HG02610 (cell line): Measurements from ENCODE around the gene CST4.
"Not testable (repeated sequence)": the region's sequence is repeated elsewhere in the genome, so short reads cannot be mapped to it uniquely, and the experiment has no call there.

Source experiments
- ATAC-seq: cut with Tn5 transposase; IDR thresholded peaks from one replicate; pipeline ENCODE4 v1.9.1; 2021; ENCODE audit warnings: mild to moderate bottlenecking, moderate library complexity; ENCODE audit not compliant: unreplicated experiment

The CST4 gene

GRCh38 chr20:23688684-23689398 lies at the start of gene CST4:
Gene CST4 (minus strand): TSS chr20:23689038. CDS start chr20:23688969, 69 bp downstream.
- ATAC-seq: not testable (repeated sequence)

GRCh38 chr20:23735391-23735790 lies 46.6 kb upstream of the CST4 start:
- ATAC-seq: not testable (repeated sequence)

DNA sequence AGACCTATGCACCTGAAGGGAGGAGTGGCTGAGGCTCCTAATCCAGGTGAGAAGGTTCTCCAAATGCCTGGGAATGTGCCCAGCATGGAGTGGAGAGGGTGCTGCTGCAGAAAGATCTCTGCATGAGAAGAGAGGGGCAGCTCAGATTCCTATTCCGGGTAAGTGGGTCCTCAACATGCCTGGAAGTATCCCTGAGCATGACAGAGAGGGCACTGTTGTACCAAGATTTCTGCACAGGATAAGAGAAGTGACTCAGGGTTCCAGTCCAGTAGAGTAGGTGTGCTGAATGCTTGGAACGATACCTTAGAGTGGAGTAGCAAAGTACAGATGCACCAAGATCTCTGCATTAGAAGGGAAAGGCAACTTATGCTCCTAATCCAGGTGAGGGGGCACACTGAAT lies 46.1 kb upstream of the CST4 start:
- not testable (repeated sequence) for ATAC-seq

- not testable (repeated sequence) for ATAC-seq
Measured at GRCh38 chr20:23734440-23734839, 45.6 kb upstream of the CST4 start.

DNA sequence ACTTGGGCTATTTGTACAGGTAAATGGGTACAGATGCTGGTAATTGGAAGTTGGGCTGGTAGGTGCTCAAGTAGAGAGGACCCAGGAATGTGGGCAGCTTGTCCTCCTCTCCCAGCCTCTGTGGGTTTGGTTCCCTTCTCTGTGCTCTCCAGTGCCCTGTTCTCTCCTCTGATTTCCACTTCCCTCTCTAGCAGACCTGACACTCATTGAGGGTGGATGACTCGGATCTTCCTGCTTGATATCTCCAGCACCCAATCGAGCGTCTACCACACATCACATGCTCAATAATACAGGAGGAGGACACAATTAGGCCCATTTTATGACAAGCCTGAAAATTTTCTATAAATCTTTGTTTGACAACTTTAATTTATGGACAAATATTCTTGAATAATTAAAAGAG lies 38.2 kb upstream of the CST4 start:
- ATAC-seq: no peak

DNA sequence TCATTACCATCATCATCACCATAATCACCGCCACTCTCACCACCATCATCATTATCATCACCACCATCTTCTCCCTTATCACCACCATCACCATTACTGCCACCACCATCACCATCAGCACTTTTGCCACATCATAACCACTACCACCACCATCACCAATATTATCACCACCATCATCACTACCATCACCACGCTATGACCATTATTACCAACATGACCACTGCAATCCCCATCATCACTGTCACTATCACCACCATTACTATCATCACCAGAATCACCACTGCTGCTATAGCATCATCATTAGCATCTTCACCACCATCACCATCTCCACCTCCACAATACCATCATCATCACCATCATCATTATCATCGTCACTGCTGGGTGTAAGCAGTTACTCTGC lies 36.3 kb upstream of the CST4 start:
- no peak for ATAC-seq

DNA sequence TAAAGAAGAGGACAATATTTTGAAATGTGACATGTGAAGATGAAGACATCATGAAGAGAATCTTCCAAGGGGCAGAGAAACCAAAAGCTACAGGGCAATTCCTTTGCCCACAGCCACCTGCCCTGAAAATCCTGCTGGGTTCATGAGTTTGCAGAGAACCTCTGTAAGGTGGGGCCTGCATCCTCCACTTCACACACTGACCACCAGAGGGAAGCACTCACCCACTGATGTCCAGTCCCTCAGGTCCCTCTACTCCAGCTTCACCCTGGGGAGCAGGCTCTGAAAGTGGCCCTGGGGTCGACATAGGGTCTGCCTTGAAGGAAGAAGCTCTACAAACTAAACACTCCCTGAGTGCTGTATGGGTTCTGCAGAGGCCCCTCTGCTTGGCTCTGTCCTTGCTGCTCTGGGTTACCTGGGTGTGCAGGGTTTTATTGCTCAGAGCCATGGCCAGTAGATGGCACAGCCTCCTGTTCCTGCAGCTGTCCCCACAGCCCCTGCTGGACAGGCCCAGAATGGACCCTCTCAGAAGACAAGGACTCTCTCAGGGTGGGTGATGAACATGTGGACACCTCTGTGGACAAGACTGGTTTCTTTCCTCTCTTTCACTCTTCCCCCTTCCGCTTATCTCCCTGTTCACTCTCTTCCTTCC lies 34.9 kb upstream of the CST4 start:
- ATAC-seq: not testable (repeated sequence)

- not testable (repeated sequence) for ATAC-seq
Measured at GRCh38 chr20:23722851-23723250, 34.0 kb upstream of the CST4 start.

GRCh38 chr20:23721962-23722361 lies 33.1 kb upstream of the CST4 start:
- no peak for ATAC-seq

- not testable (repeated sequence) for ATAC-seq
Measured at GRCh38 chr20:23719351-23719750, 30.5 kb upstream of the CST4 start.

DNA sequence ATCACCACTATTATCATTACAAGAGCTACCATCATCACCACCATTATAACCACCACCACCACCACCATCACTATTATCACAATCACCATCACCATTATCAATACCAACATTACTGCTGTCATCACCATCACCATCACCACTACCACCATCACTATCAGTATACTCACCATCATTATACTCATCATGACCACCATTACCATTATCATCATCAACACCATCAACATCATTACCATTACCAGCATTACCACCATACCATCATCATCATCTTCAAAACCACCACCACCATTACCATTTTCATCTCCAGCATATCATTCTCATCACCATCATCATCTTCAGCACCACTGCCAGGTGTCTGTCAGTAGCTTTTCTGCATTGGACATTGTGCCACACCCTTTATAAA lies 22.9 kb upstream of the CST4 start:
- not testable (repeated sequence) for ATAC-seq

DNA sequence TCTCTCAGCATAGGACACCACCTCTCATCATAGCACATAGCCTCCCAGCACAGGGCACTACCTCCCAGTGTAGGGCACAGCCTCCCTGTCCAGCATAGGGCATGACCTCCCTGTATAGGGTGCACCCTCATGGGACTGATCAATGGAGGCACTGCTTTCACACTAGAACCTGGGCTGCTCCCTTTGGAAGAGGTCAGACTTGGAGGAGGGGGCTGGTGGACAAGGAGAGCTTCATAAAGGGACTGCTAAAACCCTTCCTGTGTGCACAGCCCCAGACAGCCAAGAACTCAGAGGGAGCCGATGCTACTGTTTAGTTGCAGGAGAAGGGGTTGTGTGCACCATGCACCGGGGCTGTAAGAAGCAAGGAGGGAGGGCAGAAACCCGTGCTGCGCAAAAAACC lies 21.9 kb upstream of the CST4 start:
- ATAC-seq: no peak

DNA sequence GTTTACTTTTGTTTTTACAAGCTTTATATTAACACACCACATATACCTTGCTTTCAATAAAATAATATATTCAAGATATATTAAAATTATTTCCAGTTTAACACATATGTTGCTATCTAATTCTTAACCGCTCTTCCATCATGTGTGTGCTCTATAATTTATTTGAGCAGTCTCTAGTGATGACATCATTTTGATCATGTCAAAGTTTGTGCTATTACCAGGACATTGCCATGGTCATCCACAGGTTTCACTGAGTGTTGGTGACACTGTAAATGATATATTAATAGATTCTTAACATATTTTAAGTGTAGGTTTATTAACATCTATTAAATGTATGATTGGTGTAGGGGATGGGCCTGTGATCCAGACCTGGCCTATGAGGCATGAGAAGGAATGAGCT lies 17.1 kb upstream of the CST4 start:
- ATAC-seq: no peak

DNA sequence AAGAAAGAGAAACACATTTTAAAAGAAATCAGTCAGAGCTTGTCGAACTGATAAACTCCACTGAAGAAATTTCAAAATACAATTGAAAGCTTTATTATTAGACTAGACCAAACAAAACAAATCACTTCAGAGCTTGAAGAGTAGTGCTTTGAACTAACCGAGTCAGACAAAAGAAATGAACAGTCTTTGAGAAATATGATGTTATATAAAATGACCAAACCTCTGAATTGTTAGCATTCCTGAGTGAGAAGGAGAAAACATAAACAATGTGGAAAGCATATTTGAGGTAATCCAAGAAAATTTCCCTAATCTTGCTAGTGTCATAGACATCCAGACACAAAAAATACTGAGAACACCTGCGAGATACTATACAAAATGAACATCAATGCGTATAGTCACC lies 13.2 kb upstream of the CST4 start:
- no peak for ATAC-seq

DNA sequence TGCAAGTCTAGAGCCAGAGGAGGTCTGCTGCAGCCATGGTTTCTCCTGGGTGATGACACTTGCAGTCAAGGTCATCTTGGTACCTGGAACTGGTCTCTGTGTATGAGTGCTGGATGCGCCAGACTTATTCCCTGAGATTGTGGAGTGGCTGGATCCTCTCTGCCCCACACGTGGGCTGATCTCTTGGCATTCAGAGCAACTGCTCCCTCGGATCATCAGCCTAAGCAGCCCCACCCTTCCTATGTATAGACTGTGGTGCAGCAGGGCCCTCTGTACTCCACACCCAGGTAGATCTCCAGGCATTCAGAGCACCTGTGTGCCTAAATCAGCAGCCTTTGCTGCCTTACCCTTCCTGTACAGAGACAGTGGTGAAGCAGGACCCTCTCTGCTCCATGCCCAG lies 12.1 kb upstream of the CST4 start:
- ATAC-seq: no peak

DNA sequence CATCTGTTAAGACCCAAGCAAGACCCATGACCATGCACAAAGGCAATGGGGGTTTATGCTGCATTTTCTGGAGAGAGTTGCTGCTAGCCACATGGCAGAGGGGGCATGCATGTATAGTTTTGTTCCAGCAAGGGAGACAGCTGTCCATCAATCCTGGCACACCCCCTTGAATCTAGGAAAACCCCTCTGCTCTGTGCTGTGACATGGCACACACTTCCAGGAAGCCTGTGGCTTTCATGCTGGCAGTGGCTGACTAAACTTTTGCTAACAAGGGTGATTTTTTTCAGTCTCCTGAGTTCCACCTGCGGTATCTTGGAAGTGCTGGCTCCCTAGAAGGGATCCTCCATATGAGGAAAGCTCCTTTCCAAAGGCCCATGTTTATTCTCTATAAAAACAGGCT lies 9.1 kb upstream of the CST4 start:
- ATAC-seq: no peak

GRCh38 chr20:23695068-23695395 lies 6.2 kb upstream of the CST4 start:
- ATAC-seq: not testable (repeated sequence)

GRCh38 chr20:23694178-23695067 lies 5.6 kb upstream of the CST4 start:
- ATAC-seq: not testable (repeated sequence)

GRCh38 chr20:23692725-23693619 lies 4.1 kb upstream of the CST4 start:
- ATAC-seq: not testable (repeated sequence)

- no peak for ATAC-seq
Measured at GRCh38 chr20:23691675-23692074, 2.8 kb upstream of the CST4 start.

DNA sequence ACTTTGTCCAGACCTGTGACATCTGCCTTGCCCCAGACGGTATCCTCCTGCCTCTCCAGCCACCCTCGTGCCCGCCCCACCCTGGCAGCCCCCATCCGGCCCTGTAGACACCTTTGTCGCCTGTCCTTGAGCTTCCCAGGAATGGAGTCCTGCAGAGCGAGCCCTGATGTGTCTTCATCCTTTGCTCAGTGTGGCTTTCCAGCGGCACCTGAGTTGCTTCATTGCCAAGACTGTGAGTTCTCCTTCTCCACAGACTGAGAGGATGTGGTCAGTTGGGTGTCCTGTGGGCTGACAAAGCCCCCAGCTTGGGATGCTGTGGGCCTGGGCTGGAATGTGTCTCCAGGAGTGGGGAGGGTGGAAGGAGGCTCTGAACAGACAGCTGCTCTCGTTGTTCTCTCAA lies 1.7 kb upstream of the CST4 start:
- ATAC-seq: no peak
